Endothelial cell of umbilical vein (primary cell): ENCODE results near the gene ATP13A2. TPM values are rescaled to one million over a fixed set of nuclear protein-coding genes. Genes with fewer than 3 reads are reported as not detected.

Experiments
- BruUV-seq: library from RNA; stranded (reverse); fragments of 400-500 nt; replicated peaks from 2 replicates; lab custom pipeline; 2021; lab: Mats Ljungman, UMichigan
- CTCF ChIA-PET: fragments of 300-600, 350-600 bp; sonication (Branson Sonifier 250); formaldehyde crosslinking; loops from one replicate; lab custom pipeline; 2021; ENCODE audit warnings: antibody characterized with exemption, inconsistent platforms; lab: Charles Lee
- POLR2A ChIA-PET: fragments of 300-600, 350-600 bp; sonication (Branson Sonifier 250); formaldehyde crosslinking; loops from one replicate; lab custom pipeline; 2021; ENCODE audit warnings: antibody characterized with exemption, inconsistent platforms; lab: Charles Lee
- DNase-seq: peaks from one replicate; pipeline ENCODE4 v3.0.0-alpha.2; 2011; ENCODE audit warnings: low read depth, low spot score
- FAIRE-seq: peaks from 2 replicates; lab custom pipeline; 2011; peaks lifted over from hg19 to GRCh38; lab: Jason Lieb, UNC
- H2AFZ ChIP-seq: 2 replicates; pipeline ENCODE4 v1.6.0; 2012; ENCODE audit warnings: low read depth, low read length, control low read depth, inconsistent platforms
- H3K27ac ChIP-seq: 2 replicates; pipeline ENCODE4 v1.5.1; 2011; ENCODE audit warnings: low read depth, mild to moderate bottlenecking, control low read depth, low read length, moderate library complexity; ENCODE audit not compliant: insufficient read depth
- H3K27me3 ChIP-seq, 2 experiments: 2 replicates each; pipeline versions ENCODE4 v1.6.0 to v1.6.1; 2011; ENCODE audit warnings: low read length in 2 of 2, mixed read lengths in 1 of 2; ENCODE audit not compliant: control insufficient read depth in 2 of 2, insufficient read depth in 2 of 2
- H3K36me3 ChIP-seq, 2 experiments: 2 replicates in 1 of 2; 3 replicates in 1 of 2; pipeline ENCODE4 v1.5.1; 2011; ENCODE audit warnings: low read length in 2 of 2, mild to moderate bottlenecking in 1 of 2, moderate library complexity in 1 of 2; ENCODE audit not compliant: control insufficient read depth in 2 of 2, insufficient read depth in 2 of 2; ENCODE audit errors: extremely low read depth in 1 of 2
- H3K4me1 ChIP-seq: 3 replicates; pipeline ENCODE4 v1.5.1; 2011; ENCODE audit warnings: mild to moderate bottlenecking, low read length; ENCODE audit not compliant: control insufficient read depth, insufficient read depth; ENCODE audit errors: extremely low read depth
- H3K4me2 ChIP-seq: 2 replicates; pipeline ENCODE4 v1.6.1; 2011; ENCODE audit warnings: low read length, control low read depth, mixed read lengths; ENCODE audit not compliant: insufficient read depth
- H3K4me3 ChIP-seq, 3 experiments: fragments of 200-600 bp in 1 of 3; sonication (generic), shearing (Covaris generic) in 1 of 3; replicated peaks in 1 of 3; 2 replicates each; pipeline ENCODE4 v1.5.1; 2011 to 2016; ENCODE audit warnings: control low read depth in 3 of 3, low read length in 3 of 3, mild to moderate bottlenecking in 2 of 3, inconsistent platforms in 1 of 3, low read depth in 1 of 3, moderate library complexity in 1 of 3; ENCODE audit not compliant: insufficient read depth in 1 of 3
- H3K79me2 ChIP-seq: 2 replicates; pipeline ENCODE4 v1.6.0; 2012; ENCODE audit warnings: low read length, inconsistent platforms; ENCODE audit not compliant: control insufficient read depth, insufficient read depth
- H3K9ac ChIP-seq: replicated peaks from 2 replicates; pipeline ENCODE3; 2011; ENCODE audit warnings: low read length, control low read depth; ENCODE audit not compliant: insufficient read depth; ENCODE audit errors: extremely low read depth
- H3K9me1 ChIP-seq: replicated peaks from 3 replicates; pipeline ENCODE4 v1.6.0; 2011; ENCODE audit warnings: mild to moderate bottlenecking, low read length; ENCODE audit not compliant: control insufficient read depth, insufficient read depth; ENCODE audit errors: extremely low read depth
- H3K9me3 ChIP-seq: replicated peaks from 2 replicates; pipeline ENCODE4 v1.5.1; 2012; ENCODE audit warnings: low read length, inconsistent platforms; ENCODE audit not compliant: control insufficient read depth, insufficient read depth
- H4K20me1 ChIP-seq: replicated peaks from 2 replicates; pipeline ENCODE3; 2011; ENCODE audit warnings: mild to moderate bottlenecking, low read length; ENCODE audit not compliant: control insufficient read depth, insufficient read depth; ENCODE audit errors: extremely low read depth
- EZH2 ChIP-seq: IDR thresholded peaks from 2 replicates; pipeline ENCODE4 v1.6.1; 2012; ENCODE audit warnings: borderline replicate concordance, low read depth, mild to moderate bottlenecking, moderate library complexity, low read length, inconsistent platforms; ENCODE audit not compliant: severe bottlenecking
- FOS ChIP-seq: IDR thresholded peaks from 2 replicates; pipeline ENCODE4 v1.6.1; 2011; ENCODE audit warnings: mild to moderate bottlenecking, low read length, moderate library complexity, borderline replicate concordance; ENCODE audit not compliant: insufficient read depth
- GATA2 ChIP-seq: IDR thresholded peaks from 2 replicates; pipeline ENCODE4 v1.7.0; 2011; ENCODE audit warnings: low read depth, mild to moderate bottlenecking, moderate library complexity, mixed read lengths, low read length; ENCODE audit not compliant: insufficient read length, insufficient read depth
- JUN ChIP-seq: IDR thresholded peaks from 2 replicates; pipeline ENCODE4 v1.6.1; 2011; ENCODE audit warnings: borderline replicate concordance, low read depth; ENCODE audit not compliant: insufficient read length, insufficient read depth
- MYC ChIP-seq: IDR thresholded peaks from one replicate; pipeline ENCODE4 v1.6.1; 2011; ENCODE audit warnings: mild to moderate bottlenecking, low read depth, low read length
- POLR2A ChIP-seq: IDR thresholded peaks from 2 replicates; pipeline ENCODE4 v1.6.1; 2012; ENCODE audit warnings: low read depth, mild to moderate bottlenecking, control low read depth, low read length
- POLR2AphosphoS5 ChIP-seq: IDR thresholded peaks from 2 replicates; pipeline ENCODE4 v1.6.1; 2012; ENCODE audit warnings: low read depth, mild to moderate bottlenecking, control low read depth, low read length, moderate library complexity; ENCODE audit not compliant: insufficient read depth
- dilution Hi-C: fragments of 300-500 bp; cut with MboI; formaldehyde crosslinking; loops from one replicate; pipeline ENCODE4 v1.15.0; 2019; ENCODE audit warnings: low sequenced_read_pairs; ENCODE audit not compliant: extremely low pct_ligation_motif_present
- intact Hi-C: fragments of 100-400 bp; cut with micrococcal nuclease; formaldehyde crosslinking; loops from one replicate; pipeline ENCODE4 v1.10.0; 2022
- polyA plus RNA-seq, 4 experiments: library from polyadenylated mRNA; depleted of rRNA in 3 of 4; stranded (reverse) in 3 of 4; unstranded in 1 of 4; fragments of >200 nt; gene quantifications; 2 replicates each; pipeline versions ENCODE4 v1.2.1 to v1.2.3, GENCODE V29; 2011 to 2012; ENCODE audit warnings: missing spikeins in 1 of 4
- total RNA-seq: library from RNA; stranded (reverse); gene quantifications from 2 replicates; pipeline ENCODE4 v1.2.3, GENCODE V29; 2021
- TF ChIP-seq, protein P1 (sequence below): IDR thresholded peaks from 2 replicates; pipeline ENCODE4 v1.6.1; 2011; ENCODE audit not compliant: insufficient read depth, insufficient read length
- TF ChIP-seq, protein P2 (sequence below), 2 donors: IDR thresholded peaks; 1 replicate in 1 of 2; 2 replicates in 1 of 2; pipeline ENCODE4 v1.5.1; 2011; ENCODE audit warnings: low read length in 2 of 2, mild to moderate bottlenecking in 2 of 2, moderate library complexity in 2 of 2, control low read depth in 1 of 2, inconsistent platforms in 1 of 2, low read depth in 1 of 2; ENCODE audit not compliant: insufficient read depth in 1 of 2; ENCODE audit errors: extremely low read depth in 1 of 2

The ATP13A2 gene
- total and polyA plus RNA-seq, 2 donors (not counting 3 experiments of a cell fraction or from before 2014, with no cell fraction given) = 44.9 to 60.6 TPM

DNA sequence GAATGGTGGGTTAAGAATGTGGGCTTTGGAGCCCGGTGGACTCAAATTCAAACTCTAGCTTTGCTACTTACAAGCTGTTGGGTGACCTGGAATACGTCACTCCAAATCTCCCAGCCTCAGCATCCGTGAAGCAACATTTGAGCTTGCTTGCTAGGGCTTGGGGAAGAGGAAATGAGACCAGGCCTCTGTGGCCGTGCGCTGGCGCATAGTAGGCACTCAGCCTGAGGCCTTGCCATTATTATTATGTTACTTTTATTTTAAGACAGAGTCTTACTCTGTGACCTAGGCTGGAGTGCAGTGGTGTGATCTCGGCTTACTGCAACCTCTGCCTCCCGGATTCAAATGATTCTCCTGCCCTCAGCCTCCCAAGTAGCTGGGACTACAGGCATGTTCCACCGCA lies 19.1 kb downstream of the ATP13A2 start:
- H3K27ac ChIP-seq = no peak overlapping the region
- no peak overlapping the region for H2AFZ ChIP-seq
- DNase-seq = no peak
- no peak overlapping the region for H3K9ac ChIP-seq
- dilution Hi-C loops = no loop called here
- H3K4me1 ChIP-seq = no peaks in the 10 kb centered on the region
- H3K4me2 ChIP-seq = no peak overlapping the region
- ChIA-PET CTCF (no interaction called here), POLR2A (no interaction called here)
- BruUV-seq = no TSS peak
- intact Hi-C loops = no loop called here
- H3K4me3 ChIP-seq = no peak overlapping the region
- H3K79me2 ChIP-seq = no peaks in the 10 kb centered on the region
- TF ChIP-seq, protein P1, sequence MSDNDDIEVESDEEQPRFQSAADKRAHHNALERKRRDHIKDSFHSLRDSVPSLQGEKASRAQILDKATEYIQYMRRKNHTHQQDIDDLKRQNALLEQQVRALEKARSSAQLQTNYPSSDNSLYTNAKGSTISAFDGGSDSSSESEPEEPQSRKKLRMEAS = no peak
- TF ChIP-seq GATA2 (no peak), MYC (no peak), POLR2AphosphoS5 (no peak), JUN (no peak), POLR2A (no peak), EZH2 (no peak), FOS (no peak)
- TF ChIP-seq, protein P2, sequence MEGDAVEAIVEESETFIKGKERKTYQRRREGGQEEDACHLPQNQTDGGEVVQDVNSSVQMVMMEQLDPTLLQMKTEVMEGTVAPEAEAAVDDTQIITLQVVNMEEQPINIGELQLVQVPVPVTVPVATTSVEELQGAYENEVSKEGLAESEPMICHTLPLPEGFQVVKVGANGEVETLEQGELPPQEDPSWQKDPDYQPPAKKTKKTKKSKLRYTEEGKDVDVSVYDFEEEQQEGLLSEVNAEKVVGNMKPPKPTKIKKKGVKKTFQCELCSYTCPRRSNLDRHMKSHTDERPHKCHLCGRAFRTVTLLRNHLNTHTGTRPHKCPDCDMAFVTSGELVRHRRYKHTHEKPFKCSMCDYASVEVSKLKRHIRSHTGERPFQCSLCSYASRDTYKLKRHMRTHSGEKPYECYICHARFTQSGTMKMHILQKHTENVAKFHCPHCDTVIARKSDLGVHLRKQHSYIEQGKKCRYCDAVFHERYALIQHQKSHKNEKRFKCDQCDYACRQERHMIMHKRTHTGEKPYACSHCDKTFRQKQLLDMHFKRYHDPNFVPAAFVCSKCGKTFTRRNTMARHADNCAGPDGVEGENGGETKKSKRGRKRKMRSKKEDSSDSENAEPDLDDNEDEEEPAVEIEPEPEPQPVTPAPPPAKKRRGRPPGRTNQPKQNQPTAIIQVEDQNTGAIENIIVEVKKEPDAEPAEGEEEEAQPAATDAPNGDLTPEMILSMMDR (IDR thresholded peaks at IDR 0.05; ENCODE audit: extremely low read depth in 1 of 2, insufficient read depth in 1 of 2, low read depth in 1 of 2, low read length in 2 of 2) = no peak
- no peaks in the 10 kb centered on the region for H3K9me3 ChIP-seq
- H3K36me3 ChIP-seq = peaks cover 0 to 21% of the 10 kb centered on the region in 2 experiments
- no peaks in the 10 kb centered on the region for H4K20me1 ChIP-seq
- no peaks in the 10 kb centered on the region for H3K9me1 ChIP-seq
- H3K27me3 ChIP-seq = no peaks in the 10 kb centered on the region
- FAIRE-seq = no peak
